Adipocyte (in vitro differentiated cells): ENCODE data around the gene SPATA33.
"Not testable (repeated sequence)": the region's sequence is repeated elsewhere in the genome, so short reads cannot be mapped to it uniquely, and the experiment has no call there.

ENCODE experiments used
- DNase-seq: peaks from one replicate; pipeline ENCODE4 v3.0.0-alpha.2; 2015; ENCODE audit warnings: low read depth
- H3K27me3 ChIP-seq: replicated peaks from 2 replicates; pipeline ENCODE4 v1.7.0; 2013; ENCODE audit warnings: mild to moderate bottlenecking, low read length, moderate library complexity; ENCODE audit not compliant: control insufficient read depth, insufficient read depth
- H3K36me3 ChIP-seq: 2 replicates; pipeline ENCODE4 v1.7.0; 2013; ENCODE audit warnings: low read length, mild to moderate bottlenecking, moderate library complexity; ENCODE audit not compliant: control insufficient read depth, insufficient read depth, severe bottlenecking
- H3K4me1 ChIP-seq: 2 replicates; pipeline ENCODE4 v1.7.0; 2013; ENCODE audit warnings: mild to moderate bottlenecking, low read length, moderate library complexity; ENCODE audit not compliant: control insufficient read depth, insufficient read depth
- H3K4me3 ChIP-seq: 2 replicates; pipeline ENCODE4 v1.7.0; 2013; ENCODE audit warnings: mild to moderate bottlenecking, low read length, moderate library complexity
- H3K9ac ChIP-seq: 2 replicates; pipeline ENCODE4 v1.7.0; 2013; ENCODE audit warnings: mild to moderate bottlenecking, low read length, moderate library complexity
- H3K9me3 ChIP-seq: 2 replicates; pipeline ENCODE4 v1.7.0; 2013; ENCODE audit warnings: mild to moderate bottlenecking, low read length, moderate library complexity; ENCODE audit not compliant: control insufficient read depth

SPATA33 gene

DNA sequence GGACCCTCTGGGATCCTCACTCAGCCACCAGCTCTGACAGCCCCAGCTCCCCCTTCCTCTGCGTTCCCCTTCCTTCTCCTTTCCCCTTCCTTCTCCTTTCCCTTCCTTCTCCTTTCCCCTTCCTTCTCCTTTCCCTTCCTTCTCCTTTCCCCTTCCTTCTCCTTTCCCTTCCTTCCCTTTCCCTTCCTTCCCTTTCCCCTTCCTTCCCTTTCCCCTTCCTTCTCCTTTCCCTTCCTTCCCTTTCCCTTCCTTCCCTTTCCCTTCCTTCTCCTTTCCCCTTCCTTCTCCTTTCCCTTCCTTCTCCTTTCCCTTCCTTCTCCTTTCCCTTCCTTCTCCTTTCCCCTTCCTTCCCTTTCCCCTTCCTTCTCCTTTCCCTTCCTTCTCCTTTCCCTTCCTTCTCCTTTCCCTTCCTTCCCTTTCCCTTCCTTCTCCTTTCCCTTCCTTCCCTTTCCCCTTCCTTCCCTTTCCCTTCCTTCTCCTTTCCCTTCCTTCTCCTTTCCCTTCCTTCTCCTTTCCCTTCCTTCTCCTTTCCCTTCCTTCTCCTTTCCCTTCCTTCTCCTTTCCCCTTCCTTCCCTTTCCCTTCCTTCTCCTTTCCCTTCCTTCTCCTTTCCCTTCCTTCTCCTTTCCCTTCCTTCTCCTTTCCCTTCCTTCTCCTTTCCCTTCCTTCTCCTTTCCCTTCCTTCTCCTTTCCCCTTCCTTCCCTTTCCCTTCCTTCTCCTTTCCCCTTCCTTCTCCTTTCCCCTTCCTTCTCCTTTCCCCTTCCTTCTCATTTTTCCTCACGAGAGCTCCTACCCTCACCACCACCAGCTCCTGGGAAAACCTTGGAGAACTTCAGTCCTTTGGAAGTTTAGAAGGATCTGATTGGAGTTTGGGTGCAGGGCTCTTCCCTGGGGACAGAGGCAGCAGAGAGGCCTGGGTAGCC, 22.9 kb upstream of the SPATA33 start:
- not testable (repeated sequence) for H3K9ac ChIP-seq

DNA sequence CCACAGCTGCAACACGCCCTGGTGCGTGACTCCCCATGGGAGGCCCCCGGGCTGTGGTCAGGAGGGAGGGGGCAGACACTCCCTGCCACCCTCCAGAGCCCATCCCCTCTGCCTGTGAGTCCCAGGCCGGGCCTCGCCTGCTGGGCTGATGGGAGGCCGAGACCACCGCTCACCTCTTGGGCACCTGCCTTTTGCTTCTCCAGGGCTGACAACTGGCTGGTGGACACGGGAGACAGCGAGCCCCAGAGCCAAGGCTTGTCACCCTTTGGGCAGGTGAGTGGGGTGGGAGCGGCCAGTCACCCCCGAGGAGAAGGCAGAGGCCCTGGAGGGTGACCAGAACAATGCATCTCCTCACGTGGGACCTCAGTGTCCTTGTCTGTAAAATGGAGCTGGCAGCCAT, 21.0 kb upstream of the SPATA33 start:
- no peak for DNase-seq
- Histone ChIP-seq H3K9ac (no peak overlapping the region), H3K4me3 (no peak overlapping the region), H3K36me3 (no peaks in the 10 kb centered on the region), H3K4me1 (peaks cover 17% of the 10 kb centered on the region), H3K9me3 (peaks cover 3% of the 10 kb centered on the region), H3K27me3 (peaks cover 21% of the 10 kb centered on the region)

More for the DNA sequence above, 22.9 kb upstream of the SPATA33 start:
- not testable (repeated sequence) for H3K36me3 ChIP-seq, H3K9me3 ChIP-seq, H3K4me3 ChIP-seq, DNase-seq
- Histone ChIP-seq H3K27me3 (peaks cover 21% of the 10 kb centered on the region), H3K4me1 (peaks cover 12% of the 10 kb centered on the region)

GRCh38 chr16:89637379-89637778, 20.3 kb upstream of the SPATA33 start:
- DNase-seq = no peak
- Histone ChIP-seq H3K4me3 (no peak overlapping the region), H3K27me3 (peaks cover 19% of the 10 kb centered on the region), H3K9ac (no peak overlapping the region), H3K9me3 (peaks cover 3% of the 10 kb centered on the region), H3K36me3 (no peaks in the 10 kb centered on the region), H3K4me1 (peaks cover 17% of the 10 kb centered on the region)

DNA sequence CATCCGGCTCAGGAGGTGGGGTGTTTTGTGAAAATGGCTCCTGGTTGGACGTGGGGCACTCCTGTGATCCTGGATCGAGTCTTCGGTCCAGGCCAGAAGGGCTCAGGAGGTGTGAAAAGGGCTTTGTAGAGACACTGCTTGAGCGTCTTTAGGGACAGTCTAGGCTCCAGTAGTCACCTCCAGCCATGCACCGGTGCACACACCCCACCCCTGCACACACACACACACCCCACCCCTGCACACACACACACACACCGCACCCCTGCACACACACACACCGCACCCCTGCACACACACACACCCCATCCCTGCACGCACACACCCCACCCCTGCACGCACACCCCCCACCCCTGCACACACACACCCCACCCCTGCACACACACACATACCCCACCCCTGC, 19.2 kb upstream of the SPATA33 start:
- Histone ChIP-seq H3K4me1 (peaks cover 7% of the 10 kb centered on the region), H3K36me3 (no peaks in the 10 kb centered on the region), H3K4me3 (no peak overlapping the region), H3K9me3 (peaks cover 3% of the 10 kb centered on the region), H3K27me3 (peaks cover 12% of the 10 kb centered on the region), H3K9ac (no peak overlapping the region)
- DNase-seq = no peak

DNA sequence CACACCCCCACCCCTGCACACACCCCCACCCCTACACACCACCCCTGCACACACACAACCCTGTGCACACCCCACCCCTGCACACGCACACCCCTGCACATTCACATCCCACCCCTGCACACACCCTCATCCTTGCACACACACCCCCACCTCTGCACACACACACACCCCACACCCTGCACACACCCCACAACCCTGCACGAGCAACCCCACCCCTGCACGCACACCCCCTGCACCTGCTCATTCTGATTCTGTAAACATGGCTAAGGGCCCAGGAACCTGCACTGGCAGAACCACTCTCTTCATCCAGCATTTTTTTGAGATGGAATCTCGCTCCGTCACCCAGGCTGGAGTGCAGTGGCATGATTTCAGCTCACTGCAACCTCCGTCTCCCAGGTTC, 18.3 kb upstream of the SPATA33 start:
- Histone ChIP-seq H3K36me3 (no peaks in the 10 kb centered on the region), H3K4me1 (peaks cover 5% of the 10 kb centered on the region), H3K4me3 (no peak overlapping the region), H3K27me3 (peaks cover 10% of the 10 kb centered on the region), H3K9me3 (peaks cover 2% of the 10 kb centered on the region), H3K9ac (no peak overlapping the region)
- no peak for DNase-seq

DNA sequence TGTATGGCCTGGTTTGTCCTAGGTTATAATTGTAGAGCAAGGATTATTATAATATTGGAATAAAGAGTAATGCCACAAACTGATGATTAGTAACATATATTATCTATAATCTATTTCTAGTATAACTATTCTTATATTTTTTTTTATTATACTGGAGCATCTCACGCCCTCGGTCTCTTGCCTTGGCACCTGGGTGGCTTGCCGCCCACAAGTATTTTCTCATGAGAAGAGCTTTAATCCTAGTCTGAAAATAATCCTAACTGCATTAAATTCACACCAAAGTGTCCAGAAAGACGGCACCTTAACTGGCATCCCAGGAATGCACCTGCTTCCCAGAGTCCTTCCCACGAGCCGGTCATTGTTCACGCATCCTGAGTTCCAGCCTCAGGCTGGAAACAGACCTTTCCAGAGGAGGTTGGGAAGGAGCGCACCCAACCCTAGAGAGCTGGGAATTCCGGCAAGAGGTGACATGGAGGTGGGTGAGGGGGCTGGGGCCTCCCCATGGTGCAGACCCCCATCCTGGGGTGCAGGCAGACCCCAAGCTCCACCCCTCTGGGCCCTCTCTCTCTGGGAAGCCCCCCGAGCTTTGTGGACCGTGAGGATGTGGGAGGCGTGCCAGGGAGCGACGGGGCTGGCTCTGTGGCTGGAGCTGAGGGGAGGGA, 16.0 kb upstream of the SPATA33 start:
- DNase-seq = no peak

GRCh38 chr16:89642574-89642973, 15.1 kb upstream of the SPATA33 start:
- H3K9ac ChIP-seq = no peak overlapping the region
- H3K36me3 ChIP-seq = peaks cover 27% of the 10 kb centered on the region
- H3K4me3 ChIP-seq = no peak overlapping the region
- DNase-seq = no peak
- H3K9me3 ChIP-seq = no peaks in the 10 kb centered on the region
- H3K27me3 ChIP-seq = no peaks in the 10 kb centered on the region
- H3K4me1 ChIP-seq = peaks cover 5% of the 10 kb centered on the region

More for the DNA sequence above, 16.0 kb upstream of the SPATA33 start:
- Histone ChIP-seq H3K36me3 (peaks cover 20% of the 10 kb centered on the region), H3K4me3 (peak overlapping the region; percentile 77), H3K4me1 (peaks cover 5% of the 10 kb centered on the region), H3K9ac (peak overlapping the region; percentile 74), H3K27me3 (peaks cover 2% of the 10 kb centered on the region), H3K9me3 (no peaks in the 10 kb centered on the region)

GRCh38 chr16:89643769-89644300, 13.8 kb upstream of the SPATA33 start:
- no peaks in the 10 kb centered on the region for H3K27me3 ChIP-seq
- H3K4me1 ChIP-seq = peaks cover 5% of the 10 kb centered on the region
- H3K9ac ChIP-seq = no peak overlapping the region
- no peak for DNase-seq
- peaks cover 32% of the 10 kb centered on the region for H3K36me3 ChIP-seq
- H3K4me3 ChIP-seq = no peak overlapping the region
- H3K9me3 ChIP-seq = no peaks in the 10 kb centered on the region

DNA sequence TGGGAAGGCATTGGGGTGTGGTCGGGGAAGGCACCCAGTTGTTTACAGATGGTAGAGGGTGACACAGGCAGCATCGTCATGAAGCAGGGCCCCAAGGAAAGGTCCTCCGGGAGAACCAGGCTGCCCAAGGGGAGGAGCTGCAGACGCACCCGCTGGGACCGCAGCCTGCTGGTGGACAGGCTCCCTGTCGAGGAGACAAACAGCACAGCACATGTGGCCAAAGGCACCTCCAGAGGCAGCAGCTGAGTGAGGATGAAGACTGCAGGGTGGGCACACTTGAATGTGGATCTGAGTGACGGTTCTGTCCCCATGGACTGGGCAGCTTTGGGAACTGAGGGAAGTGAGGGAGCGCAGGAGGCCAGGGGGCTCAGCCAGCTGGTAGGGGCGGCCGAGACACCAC, 12.5 kb upstream of the SPATA33 start:
- peaks cover 32% of the 10 kb centered on the region for H3K36me3 ChIP-seq
- no peak overlapping the region for H3K4me3 ChIP-seq
- DNase-seq = no peak
- no peak overlapping the region for H3K9ac ChIP-seq
- H3K4me1 ChIP-seq = peaks cover 5% of the 10 kb centered on the region
- H3K27me3 ChIP-seq = no peaks in the 10 kb centered on the region
- no peaks in the 10 kb centered on the region for H3K9me3 ChIP-seq

- H3K4me1 ChIP-seq = no peaks in the 10 kb centered on the region
- peaks cover 39% of the 10 kb centered on the region for H3K36me3 ChIP-seq
- H3K27me3 ChIP-seq = no peaks in the 10 kb centered on the region
- DNase-seq = no peak
- no peaks in the 10 kb centered on the region for H3K9me3 ChIP-seq
- no peak overlapping the region for H3K9ac ChIP-seq
- H3K4me3 ChIP-seq = no peak overlapping the region
These were observed 11.4 kb upstream of the SPATA33 start for GRCh38 chr16:89646270-89646669.

DNA sequence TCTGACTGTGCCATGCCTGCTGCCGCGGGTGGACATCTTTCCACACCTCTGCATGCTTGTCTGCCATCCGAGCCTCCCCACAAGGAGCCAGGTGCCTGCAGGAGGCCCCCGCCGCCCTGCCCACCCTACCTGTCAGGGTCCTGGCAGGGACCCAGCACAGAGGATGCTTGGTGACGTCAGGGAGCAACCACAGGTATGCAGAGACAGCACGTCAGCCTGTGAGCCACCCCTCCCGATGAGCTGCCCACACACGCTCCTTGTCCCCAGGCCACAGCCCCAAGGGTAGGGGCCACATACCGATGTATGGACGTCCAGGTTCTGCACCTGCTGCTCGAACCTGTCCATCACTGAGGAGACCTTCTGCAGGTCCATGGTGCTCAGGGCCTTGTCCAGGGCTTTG, 10.7 kb upstream of the SPATA33 start:
- H3K27me3 ChIP-seq = no peaks in the 10 kb centered on the region
- DNase-seq = no peak
- peaks cover 45% of the 10 kb centered on the region for H3K36me3 ChIP-seq
- H3K4me1 ChIP-seq = no peaks in the 10 kb centered on the region
- H3K9me3 ChIP-seq = no peaks in the 10 kb centered on the region
- H3K4me3 ChIP-seq = no peak overlapping the region
- no peak overlapping the region for H3K9ac ChIP-seq
